GM12801 (cell line): ENCODE measurements around the gene OSBPL9.

Experiments used
- TF ChIP-seq, protein P1 (sequence below): IDR thresholded peaks from one replicate; pipeline ENCODE4 v1.5.1; 2011; ENCODE audit warnings: control low read depth; ENCODE audit not compliant: insufficient read length; ENCODE audit errors: extremely low read depth

The OSBPL9 gene

DNA sequence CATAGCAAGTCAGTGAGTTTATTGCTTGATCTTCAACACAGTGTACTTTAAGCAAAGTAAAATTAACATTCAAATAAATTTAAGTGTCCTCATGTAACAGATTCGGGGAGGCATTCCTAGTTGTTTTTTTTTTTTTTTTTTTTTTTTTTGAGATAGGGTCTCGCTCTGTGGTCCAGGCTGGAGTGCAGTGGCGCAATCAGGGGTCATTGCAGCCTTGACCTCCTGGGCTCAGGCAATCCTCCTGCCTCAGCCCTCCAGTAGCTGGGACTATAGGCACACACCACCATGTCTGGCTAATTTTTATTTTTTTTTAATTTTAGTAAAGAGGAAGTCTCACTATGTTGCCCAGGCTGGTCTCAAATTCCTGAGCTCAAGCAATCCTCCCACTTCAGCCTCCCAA, 22.8 kb downstream of the OSBPL9 start:
- TF ChIP-seq, protein P1, sequence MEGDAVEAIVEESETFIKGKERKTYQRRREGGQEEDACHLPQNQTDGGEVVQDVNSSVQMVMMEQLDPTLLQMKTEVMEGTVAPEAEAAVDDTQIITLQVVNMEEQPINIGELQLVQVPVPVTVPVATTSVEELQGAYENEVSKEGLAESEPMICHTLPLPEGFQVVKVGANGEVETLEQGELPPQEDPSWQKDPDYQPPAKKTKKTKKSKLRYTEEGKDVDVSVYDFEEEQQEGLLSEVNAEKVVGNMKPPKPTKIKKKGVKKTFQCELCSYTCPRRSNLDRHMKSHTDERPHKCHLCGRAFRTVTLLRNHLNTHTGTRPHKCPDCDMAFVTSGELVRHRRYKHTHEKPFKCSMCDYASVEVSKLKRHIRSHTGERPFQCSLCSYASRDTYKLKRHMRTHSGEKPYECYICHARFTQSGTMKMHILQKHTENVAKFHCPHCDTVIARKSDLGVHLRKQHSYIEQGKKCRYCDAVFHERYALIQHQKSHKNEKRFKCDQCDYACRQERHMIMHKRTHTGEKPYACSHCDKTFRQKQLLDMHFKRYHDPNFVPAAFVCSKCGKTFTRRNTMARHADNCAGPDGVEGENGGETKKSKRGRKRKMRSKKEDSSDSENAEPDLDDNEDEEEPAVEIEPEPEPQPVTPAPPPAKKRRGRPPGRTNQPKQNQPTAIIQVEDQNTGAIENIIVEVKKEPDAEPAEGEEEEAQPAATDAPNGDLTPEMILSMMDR, result no peak

DNA sequence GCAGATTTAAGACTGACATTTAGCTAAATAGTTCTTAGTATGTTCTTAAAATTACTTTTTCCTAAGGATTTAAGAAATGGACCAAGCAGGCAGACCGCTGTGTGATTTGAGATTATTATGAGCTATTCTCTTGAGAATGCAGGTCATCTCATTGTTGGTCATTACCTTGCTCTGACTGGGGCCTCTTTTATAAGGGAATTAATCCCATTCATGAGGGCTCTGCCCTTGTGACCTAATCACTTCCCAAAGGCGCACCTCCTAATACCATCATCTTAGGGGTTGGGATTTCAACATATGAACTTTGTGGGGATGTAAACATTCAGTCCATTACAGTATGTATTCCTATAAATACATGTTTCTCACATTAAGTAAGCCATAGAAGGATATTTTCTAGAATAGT, 24.2 kb downstream of the OSBPL9 start:
- TF ChIP-seq, protein P1, result no peak

DNA sequence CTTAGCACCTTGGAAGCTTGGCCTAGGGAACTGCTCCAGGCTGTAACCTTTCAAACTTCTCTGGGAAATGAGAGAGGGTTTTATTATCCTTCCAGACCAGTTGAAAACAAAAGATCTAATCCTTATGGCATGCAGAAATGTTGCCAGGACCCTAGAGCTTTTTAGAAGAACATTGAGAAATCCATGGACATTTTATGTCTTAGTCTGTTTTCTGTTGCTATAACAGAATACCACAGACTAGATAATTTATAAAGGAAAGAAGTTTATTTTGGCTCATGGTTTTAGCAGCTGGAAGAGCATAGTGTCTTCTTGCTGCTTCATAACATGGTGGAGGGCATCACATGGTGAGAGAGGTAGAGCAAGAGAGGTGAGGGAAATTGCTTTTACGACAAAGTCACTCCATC, 25.8 kb downstream of the OSBPL9 start:
- TF ChIP-seq, protein P1, result no peak

DNA sequence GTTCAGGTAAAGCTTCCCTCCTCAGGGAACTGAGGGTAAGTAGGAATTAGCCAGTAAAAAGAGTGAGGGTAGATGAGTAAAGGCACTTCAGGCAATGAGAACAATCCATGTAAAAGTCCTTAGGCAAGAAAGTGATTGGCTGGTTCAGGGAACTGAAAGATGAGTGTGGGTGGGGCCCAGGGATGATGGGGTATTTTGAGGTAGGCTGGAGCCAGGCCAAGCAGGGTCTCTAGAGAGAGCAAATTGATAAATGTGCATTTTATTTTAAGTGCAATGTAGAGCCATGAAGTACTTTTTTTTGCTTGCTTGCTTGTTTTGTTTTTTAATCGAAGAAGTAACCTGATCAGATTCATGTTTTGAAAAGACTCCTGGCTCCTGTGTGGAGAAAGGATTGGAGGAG, 26.5 kb downstream of the OSBPL9 start:
- TF ChIP-seq, protein P1, result no peak

DNA sequence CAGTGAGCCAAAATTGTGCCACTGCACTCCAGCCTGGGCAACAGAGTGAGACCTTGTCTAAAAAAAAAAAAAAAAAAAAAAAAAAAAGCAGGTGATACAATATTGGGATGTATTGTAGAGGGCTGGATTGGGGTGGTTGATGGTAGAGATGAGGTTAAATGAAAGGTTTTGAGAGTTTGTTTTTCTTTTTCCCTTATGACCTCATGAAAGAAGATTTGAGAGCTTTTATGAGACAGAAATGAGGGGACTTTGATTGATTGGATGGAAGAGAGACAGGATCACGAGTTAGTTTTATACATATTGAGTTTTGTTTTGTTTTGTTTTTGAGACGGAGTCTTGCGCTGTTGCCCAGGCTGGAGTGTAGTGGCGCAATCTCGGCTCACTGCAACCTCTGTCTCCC, 27.1 kb downstream of the OSBPL9 start:
- TF ChIP-seq, protein P1, result no peak

DNA sequence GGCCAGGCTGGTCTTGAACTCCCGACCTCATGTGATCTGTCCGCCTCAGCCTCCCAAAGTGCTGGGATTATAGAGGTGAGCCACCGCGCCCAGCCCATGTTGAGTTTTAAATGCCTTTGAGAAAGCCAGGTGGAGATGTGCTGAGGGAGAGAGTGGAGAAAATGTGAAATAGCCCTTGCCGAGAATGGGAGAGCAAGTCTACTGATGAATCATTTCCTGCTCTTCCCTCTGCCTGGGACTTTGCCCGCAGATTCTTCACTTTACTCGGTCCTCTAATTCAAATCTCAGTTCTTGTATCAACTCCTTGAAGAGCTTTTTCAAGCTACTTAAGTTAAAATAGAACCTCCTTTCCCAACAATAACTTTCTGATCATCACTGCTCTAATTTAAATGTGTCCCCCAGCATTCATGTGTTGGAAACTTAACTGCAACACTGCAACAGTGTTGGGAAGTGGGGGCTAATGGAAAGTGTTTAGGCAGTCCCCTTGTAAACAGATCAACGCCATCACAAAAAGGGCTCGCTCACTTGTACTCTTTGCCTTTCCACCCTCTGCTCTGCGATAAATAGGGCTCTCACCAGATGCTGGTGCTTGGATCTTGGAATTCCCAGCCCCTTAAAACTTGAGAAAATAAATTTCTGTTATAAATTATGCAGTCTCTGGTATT, 27.8 kb downstream of the OSBPL9 start:
- TF ChIP-seq, protein P1, result no peak

DNA sequence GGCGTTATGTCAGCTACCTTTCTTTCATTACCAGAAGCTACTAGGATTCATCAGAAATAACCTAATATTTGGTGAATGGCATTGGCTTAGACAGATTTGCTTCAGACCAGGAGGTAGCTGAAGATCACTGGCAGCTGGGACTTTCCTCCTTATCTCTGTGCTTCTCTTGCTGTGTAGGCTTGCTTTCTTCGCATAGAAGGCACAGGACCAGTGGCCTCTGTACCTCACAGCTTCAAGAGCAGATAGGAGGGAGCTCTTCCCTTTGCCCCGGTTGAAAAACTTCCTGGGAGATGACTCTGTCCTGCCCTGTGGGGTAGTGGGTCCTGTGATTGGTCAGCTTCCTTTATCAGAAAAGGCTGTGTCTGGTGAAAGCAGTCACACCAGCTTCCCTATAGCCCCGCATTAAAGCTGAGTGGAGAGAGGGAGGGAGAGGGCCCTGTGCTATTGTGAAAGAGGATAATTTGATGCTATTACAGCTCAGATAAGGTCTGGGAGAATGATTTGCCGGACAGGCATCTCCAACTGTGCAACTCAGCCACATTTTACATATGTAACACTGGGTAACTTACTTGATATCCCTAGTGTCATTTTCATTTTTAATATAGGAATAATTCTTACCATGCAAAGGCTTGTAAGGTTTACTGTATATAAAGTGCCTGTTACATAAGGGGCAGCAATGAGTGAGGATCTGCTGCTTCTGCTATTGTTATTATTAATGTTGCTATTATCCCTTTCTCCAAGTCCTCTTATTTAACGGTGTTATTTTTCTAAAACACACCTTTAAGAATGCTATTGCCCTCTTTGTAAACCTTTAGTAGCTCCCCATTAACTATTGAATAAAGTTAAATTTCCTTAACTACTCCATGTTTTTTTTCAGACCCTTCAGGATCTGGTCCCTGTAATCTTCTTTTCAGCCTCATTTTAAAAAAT, 31.6 kb downstream of the OSBPL9 start:
- TF ChIP-seq, protein P1, result no peak
